ENCODE results near the gene NDUFV1. TPM values are rescaled to one million over a fixed set of nuclear protein-coding genes. Genes with fewer than 3 reads are reported as not detected.

Gene NDUFV1
- total and polyA plus RNA-seq, 9 of the 15 experiments (the other 6 are each of a cell fraction or from before 2014, with no cell fraction given): 10.8 to 423 (median 209) TPM

GRCh38 chr11:67572747-67573419 lies 33.9 kb upstream of the NDUFV1 start:
- no peaks in the 10 kb centered on the region for H4K20me1 ChIP-seq (replicated peaks; ENCODE audit: control insufficient read depth, insufficient read depth, low read length)
- no peak for TF ChIP-seq CREB3 (tag; conservative IDR thresholded peaks at IDR 0.05; ENCODE audit: low read depth)
- no peak for TF ChIP-seq BRD4 (IDR thresholded peaks at IDR 0.05)
- TF ChIP-seq L3MBTL2 (IDR thresholded peaks at IDR 0.05): peak; percentile 57
- TF ChIP-seq KLF1 (tag; IDR thresholded peaks at IDR 0.05): no peak
- no peak for TF ChIP-seq GATA2 (CRISPR knock-in tag; IDR thresholded peaks at IDR 0.05)
- no peak for TF ChIP-seq HNRNPL (IDR thresholded peaks at IDR 0.05; ENCODE audit: low read depth, low read length)
- no peak; the same call in none of the 2 replicates for TF ChIP-seq SMARCE1 (IDR thresholded peaks at IDR 0.05)
- 0 out of 2 replicates have a peak, but pooled peaks have one; percentile 7 for TF ChIP-seq KLF16 (IDR thresholded peaks at IDR 0.05)
- TF ChIP-seq MECOM (CRISPR knock-in tag; IDR thresholded peaks at IDR 0.05): no peak
- no peak for TF ChIP-seq EGR1 (conservative IDR thresholded peaks at IDR 0.05)
- TF ChIP-seq PATZ1 (CRISPR knock-in tag; IDR thresholded peaks at IDR 0.05; ENCODE audit: borderline replicate concordance): no peak
- TF ChIP-seq ZNF324 (CRISPR knock-in tag; IDR thresholded peaks at IDR 0.05): no peak
- TF ChIP-seq MBD2 (IDR thresholded peaks at IDR 0.05; ENCODE audit: borderline replicate concordance, low read depth): no peak
- TF ChIP-seq FOXA1 (IDR thresholded peaks at IDR 0.05; ENCODE audit: borderline replicate concordance): no peak
- TF ChIP-seq TSHZ1 (CRISPR knock-in tag; IDR thresholded peaks at IDR 0.05): no peak
- no peak for TF ChIP-seq WHSC1 (IDR thresholded peaks at IDR 0.05; ENCODE audit: low read length)
- TF ChIP-seq EHMT2 (IDR thresholded peaks at IDR 0.05): no peak
- no peak for TF ChIP-seq ARHGAP35 (IDR thresholded peaks at IDR 0.05; ENCODE audit: partially characterized antibody)

More at GRCh38 chr11:67572747-67573419, 33.9 kb upstream of the NDUFV1 start:
- no peaks in the 10 kb centered on the region for H3K9me3 ChIP-seq (replicated peaks; ENCODE audit: control insufficient read depth, insufficient read depth, low read depth, low read length)
- no peaks in the 10 kb centered on the region for H3K9me1 ChIP-seq (ENCODE audit: control insufficient read depth, insufficient read depth, low read length)
- no peaks in the 10 kb centered on the region for H3K27me3 ChIP-seq (ENCODE audit: control insufficient read depth in 2 of 2, insufficient read depth in 2 of 2, low read length in 2 of 2)
- peak overlapping the region; percentile 67; the same call in 2 of the 3 replicates for H3K27ac ChIP-seq (ENCODE audit: extremely low read depth, low read depth, low read length)
- peak; percentile 30 to 87 (median 48) for DNase-seq (ENCODE audit: extremely low read depth in 1 of 4, low spot score in 3 of 4)
- H3K4me2 ChIP-seq (ENCODE audit: insufficient read depth, low read length): peak overlapping the region; percentile 81
- ATAC-seq: peak; percentile 85
- H3K9ac ChIP-seq (ENCODE audit: insufficient read depth in 1 of 2, low read depth in 2 of 2, low read length in 2 of 2): peak overlapping the region; percentile 33 to 80; a peak in 2 of 4 replicates
- H2AFZ ChIP-seq (ENCODE audit: low read depth, low read length): peak overlapping the region; percentile 90
- no peak overlapping the region for H3K4me3 ChIP-seq
- in situ Hi-C loops (cut with MboI): loop anchor here (5.0 kb wide), 1 partner anchor 79 kb away; the partner anchor contains the start of gene ACY3
- peaks cover 15 to 21% of the 10 kb centered on the region in 2 experiments; a peak in 4 of 5 replicates for H3K4me1 ChIP-seq (replicated peaks in 1 of 2; ENCODE audit: control insufficient read depth in 2 of 2, insufficient read depth in 2 of 2, low read length in 2 of 2)
- no peaks in the 10 kb centered on the region for H3K36me3 ChIP-seq (ENCODE audit: control insufficient read depth, insufficient read depth, low read length)
- BruUV-seq (replicated peaks): no TSS peak
- WGBS (ENCODE audit: insufficient coverage, low coverage, missing lambda C conversion rate): 10% methylated on average over 21 of the region's 21 CpGs
- ChIA-PET POLR2A (interaction anchor here (0.6 to 2.5 kb wide), 5 partner anchors 10 to 162 kb away, joined by 3 to 20 read pairs (median 4); partner anchors contain the start of gene GSTP1), CTCF (ENCODE audit: low intra/inter-chr PET ratio) (interaction anchor here (0.5 to 1.2 kb wide), 4 partner anchors 35 to 159 kb away, joined by 3 to 7 read pairs (median 4); no protein-coding TSS in a partner anchor)
- intact Hi-C loops (cut with micrococcal nuclease): loop anchor here (2.0 to 5.0 kb wide), 2 partner anchors 34 to 56 kb away; partner anchors contain the start of genes NDUFV1 and NUDT8
- peak; percentile 85 for FAIRE-seq
- no peaks in the 10 kb centered on the region for H3K79me2 ChIP-seq (ENCODE audit: control insufficient read depth, insufficient read depth, low read length)
